Kidney (tissue), 14 donors: ENCODE data around the gene DSTN. TPM values are rescaled to one million over a fixed set of nuclear protein-coding genes. Genes with fewer than 3 reads are reported as not detected.

Experiments used
- DNase-seq, 5 donors: peaks; one replicate each; pipeline ENCODE4 v3.0.0-alpha.2; 2013 to 2020
- FAIRE-seq: peaks from 2 replicates; lab custom pipeline; 2012; peaks lifted over from hg19 to GRCh38; lab: Jason Lieb, UNC
- H3K27ac ChIP-seq, 2 donors: one replicate each; pipeline ENCODE4 v1.7.0; 2013; ENCODE audit warnings: low read depth in 2 of 2, low read length in 2 of 2, inconsistent platforms in 1 of 2
- H3K27me3 ChIP-seq: one replicate; pipeline ENCODE4 v1.7.1; 2013; ENCODE audit warnings: low read length, inconsistent platforms; ENCODE audit not compliant: control insufficient read depth, insufficient read depth
- H3K36me3 ChIP-seq, 3 donors: one replicate each; pipeline versions ENCODE4 v1.7.0 to v1.7.1; 2013; ENCODE audit warnings: low read length in 3 of 3, control low read depth in 1 of 3, inconsistent platforms in 1 of 3; ENCODE audit not compliant: insufficient read depth in 3 of 3, control insufficient read depth in 2 of 3
- H3K4me1 ChIP-seq, 3 donors: one replicate each; pipeline versions ENCODE4 v1.7.0 to v1.7.1; 2013; ENCODE audit warnings: low read length in 3 of 3, inconsistent platforms in 1 of 3, low read depth in 1 of 3; ENCODE audit not compliant: control insufficient read depth in 2 of 3, insufficient read depth in 2 of 3
- H3K4me3 ChIP-seq, 3 donors: one replicate each; pipeline versions ENCODE4 v1.7.0 to v1.8.1; 2013; ENCODE audit warnings: low read length in 3 of 3, control low read depth in 1 of 3, inconsistent platforms in 1 of 3
- H3K9ac ChIP-seq, 3 donors: one replicate each; pipeline versions ENCODE4 v1.7.0 to v1.7.1; 2013; ENCODE audit warnings: low read length in 3 of 3, control low read depth in 1 of 3, inconsistent platforms in 1 of 3
- H3K9me3 ChIP-seq, 3 donors: one replicate each; pipeline versions ENCODE4 v1.7.0 to v1.7.1; 2013; ENCODE audit warnings: low read length in 3 of 3, control low read depth in 1 of 3, inconsistent platforms in 1 of 3; ENCODE audit not compliant: control insufficient read depth in 2 of 3, insufficient read depth in 1 of 3
- intact Hi-C: fragments of 100-400 bp; cut with DNase I; formaldehyde crosslinking; loops from one replicate; pipeline ENCODE4 v1.11.1; 2022
- polyA plus RNA-seq: library from polyadenylated mRNA; stranded (reverse); fragments of 350-450 nt; fragmentation: Illumina TruSeq; extraction: RNeasy Lipid Tissue Mini Kit (QIAGEN cat#74804); gene quantifications from one replicate; pipeline ENCODE4 v1.2.3, GENCODE V29; 2014; ENCODE audit warnings: low read depth, low replicate concordance; ENCODE audit not compliant: insufficient read depth
- total RNA-seq: library from RNA; stranded (reverse); fragmentation: NEBNext Ultra II Directional; extraction: Animal tissue kit (Norgen Biotek cat#: 25700); gene quantifications from one replicate; pipeline ENCODE4 v1.2.1, GENCODE V29; 2021
- TF ChIP-seq, protein P1 (sequence below): IDR thresholded peaks from 3 replicates; pipeline ENCODE4 v1.5.1; 2012; ENCODE audit warnings: mild to moderate bottlenecking, moderate library complexity, borderline replicate concordance; ENCODE audit not compliant: insufficient read depth; ENCODE audit errors: extremely low read depth
- donor health status: control.
- donor health status: control.
- donor health status: control.
- donor health status: control.
- donor health status: control.
- donor health status: DM: yes; HTN: yes; CAD: no.
- donor health status: Normal renal cell carcinoma (clear cell type).

Gene DSTN
- total and polyA plus RNA-seq, 2 donors from 2014 or later, result 409 to 525 TPM

DNA sequence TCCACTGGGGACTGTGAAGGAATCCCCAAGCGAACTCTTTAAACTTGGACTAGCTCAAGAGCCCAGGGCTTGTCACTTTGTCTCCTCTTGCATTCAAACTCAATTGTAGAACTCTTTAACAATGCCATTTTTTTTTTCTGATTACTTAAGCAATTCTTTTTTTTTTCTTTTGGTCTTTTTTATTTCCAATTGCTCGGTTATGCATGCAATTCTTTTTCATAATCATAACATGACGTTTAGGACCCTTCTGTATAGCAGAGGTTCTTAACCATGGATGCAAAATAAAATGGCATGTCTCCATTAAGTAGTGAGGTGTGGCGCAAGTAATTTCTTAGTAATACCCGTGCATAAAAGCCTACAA, 38.2 kb upstream of the DSTN start:
- no peak for FAIRE-seq
- intact Hi-C loops, result no loop called here
- no peaks in the 10 kb centered on the region for H3K9me3 ChIP-seq
- peak overlapping the region; percentile 52 to 64 (median 52) for H3K4me3 ChIP-seq
- H3K9ac ChIP-seq, result peak overlapping the region; percentile 29 to 60 (median 43)
- no peak overlapping the region for H3K27ac ChIP-seq
- DNase-seq, result no peak
- H3K36me3 ChIP-seq, result no peaks in the 10 kb centered on the region
- TF ChIP-seq, protein P1, sequence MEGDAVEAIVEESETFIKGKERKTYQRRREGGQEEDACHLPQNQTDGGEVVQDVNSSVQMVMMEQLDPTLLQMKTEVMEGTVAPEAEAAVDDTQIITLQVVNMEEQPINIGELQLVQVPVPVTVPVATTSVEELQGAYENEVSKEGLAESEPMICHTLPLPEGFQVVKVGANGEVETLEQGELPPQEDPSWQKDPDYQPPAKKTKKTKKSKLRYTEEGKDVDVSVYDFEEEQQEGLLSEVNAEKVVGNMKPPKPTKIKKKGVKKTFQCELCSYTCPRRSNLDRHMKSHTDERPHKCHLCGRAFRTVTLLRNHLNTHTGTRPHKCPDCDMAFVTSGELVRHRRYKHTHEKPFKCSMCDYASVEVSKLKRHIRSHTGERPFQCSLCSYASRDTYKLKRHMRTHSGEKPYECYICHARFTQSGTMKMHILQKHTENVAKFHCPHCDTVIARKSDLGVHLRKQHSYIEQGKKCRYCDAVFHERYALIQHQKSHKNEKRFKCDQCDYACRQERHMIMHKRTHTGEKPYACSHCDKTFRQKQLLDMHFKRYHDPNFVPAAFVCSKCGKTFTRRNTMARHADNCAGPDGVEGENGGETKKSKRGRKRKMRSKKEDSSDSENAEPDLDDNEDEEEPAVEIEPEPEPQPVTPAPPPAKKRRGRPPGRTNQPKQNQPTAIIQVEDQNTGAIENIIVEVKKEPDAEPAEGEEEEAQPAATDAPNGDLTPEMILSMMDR, result no peak
- peaks cover 0 to 2% (median 0%) of the 10 kb centered on the region in 3 donors for H3K4me1 ChIP-seq
- no peaks in the 10 kb centered on the region for H3K27me3 ChIP-seq

DNA sequence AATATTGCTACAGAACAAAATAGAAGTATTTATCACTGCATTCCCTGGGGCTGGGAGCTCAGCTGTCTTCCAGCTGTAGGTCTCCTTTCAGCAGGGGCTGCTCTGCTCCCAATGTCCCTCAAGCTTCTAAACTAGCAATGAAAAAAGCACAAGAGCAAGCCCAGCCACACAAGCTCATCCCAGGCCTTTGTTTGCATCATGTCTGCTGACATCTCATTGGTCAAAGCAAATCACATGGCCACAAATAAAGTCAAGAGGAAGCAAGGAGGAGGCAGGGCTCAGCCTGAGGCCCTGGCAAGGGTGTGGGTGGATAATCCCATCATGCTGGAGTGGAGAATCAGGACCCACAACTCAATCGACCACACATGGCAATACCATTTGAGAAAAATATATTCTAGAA, 36.5 kb upstream of the DSTN start:
- intact Hi-C loops, result no loop called here

DNA sequence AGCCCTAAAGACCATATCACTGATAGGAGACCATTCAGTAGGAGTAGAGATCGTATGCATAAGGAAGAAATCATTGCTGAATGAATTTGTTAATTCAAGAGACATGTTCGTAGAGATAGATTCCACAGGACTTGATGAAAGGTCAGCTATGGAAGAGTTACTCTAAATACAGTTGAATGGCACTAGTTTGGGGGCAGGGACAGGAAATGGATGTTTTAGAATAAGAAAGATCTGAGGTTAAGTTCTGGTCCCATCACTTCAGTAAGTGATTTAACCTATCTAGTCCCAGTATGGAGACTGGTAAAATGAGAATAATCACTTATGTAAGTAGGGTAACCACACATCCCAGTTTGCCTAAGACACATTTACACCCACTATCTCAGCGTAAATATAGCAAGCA, 35.8 kb upstream of the DSTN start:
- Histone ChIP-seq H3K9me3 (no peaks in the 10 kb centered on the region), H3K27me3 (no peaks in the 10 kb centered on the region), H3K36me3 (no peaks in the 10 kb centered on the region), H3K4me3 (no peak overlapping the region), H3K27ac (no peak overlapping the region), H3K9ac (no peak overlapping the region), H3K4me1 (peaks cover 0 to 2% (median 0%) of the 10 kb centered on the region in 3 donors)
- DNase-seq (no peak), FAIRE-seq (no peak)
- TF ChIP-seq, protein P1, result no peak
- intact Hi-C loops, result no loop called here

More for the DNA sequence above, 36.5 kb upstream of the DSTN start:
- Histone ChIP-seq H3K27me3 (no peaks in the 10 kb centered on the region), H3K9ac (no peak overlapping the region), H3K36me3 (no peaks in the 10 kb centered on the region), H3K27ac (no peak overlapping the region), H3K4me1 (peaks cover 0 to 2% (median 0%) of the 10 kb centered on the region in 3 donors), H3K9me3 (no peaks in the 10 kb centered on the region), H3K4me3 (no peak overlapping the region)
- TF ChIP-seq, protein P1, result no peak
- DNase-seq, result peak in 1 of 5 donors; percentile 68
- FAIRE-seq, result no peak

DNA sequence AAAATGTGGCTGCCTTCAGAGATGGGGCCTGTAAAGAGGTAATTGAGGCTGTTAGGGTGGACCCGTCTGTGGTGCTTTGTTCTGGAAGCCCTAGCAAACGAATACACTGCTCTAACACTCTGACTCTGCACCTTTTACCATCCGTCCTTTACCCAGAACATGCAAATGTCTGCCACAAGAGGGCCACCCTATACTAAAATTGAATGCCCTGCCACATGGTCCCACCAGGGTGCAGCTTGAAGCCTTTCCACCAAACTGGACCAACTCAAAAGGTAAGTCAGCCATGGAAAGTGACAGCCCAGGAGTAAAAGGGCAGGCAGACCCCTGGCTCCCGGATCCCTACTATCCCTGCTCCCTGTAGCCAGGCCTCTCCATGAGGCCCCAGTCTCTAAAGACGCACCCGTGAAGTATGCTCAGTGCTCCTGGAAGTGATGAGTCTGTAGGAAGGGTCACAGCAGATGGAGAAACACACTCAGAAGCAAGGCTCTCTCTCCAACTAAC, 32.9 kb upstream of the DSTN start:
- Histone ChIP-seq H3K27me3 (no peaks in the 10 kb centered on the region), H3K9me3 (no peaks in the 10 kb centered on the region), H3K4me1 (peaks cover 0 to 2% (median 0%) of the 10 kb centered on the region in 3 donors), H3K9ac (no peak overlapping the region), H3K27ac (no peak overlapping the region), H3K36me3 (no peaks in the 10 kb centered on the region), H3K4me3 (no peak overlapping the region)
- TF ChIP-seq, protein P1, result peak; percentile 94
- DNase-seq (peak in 4 of 5 donors; percentile 84 to 91 (median 88)), FAIRE-seq (peak; percentile 33)
- intact Hi-C loops, result no loop called here
